HEK293T (cell line): Measurements from ENCODE around the gene STOML1.

ENCODE experiments used
- ARNT ChIP-seq: fragments of 450-650 bp; IDR thresholded peaks from 2 replicates; pipeline ENCODE4 v1.6.1; 2017; ENCODE audit warnings: mild to moderate bottlenecking
- BHLHE40 ChIP-seq: fragments of 450-650 bp; IDR thresholded peaks from 2 replicates; pipeline ENCODE4 v1.6.1; 2016; ENCODE audit warnings: mild to moderate bottlenecking, moderate library complexity, borderline replicate concordance
- ELF4 ChIP-seq: fragments of 450-650 bp; IDR thresholded peaks from 2 replicates; pipeline ENCODE4 v1.6.1; 2017; ENCODE audit warnings: antibody characterized with exemption
- FOXM1 ChIP-seq: fragments of 450-650 bp; IDR thresholded peaks from 2 replicates; pipeline ENCODE4 v1.6.1; 2017; ENCODE audit warnings: mild to moderate bottlenecking, borderline replicate concordance
- SP1 ChIP-seq: fragments of 450-650 bp; IDR thresholded peaks from 2 replicates; pipeline ENCODE4 v1.6.1; 2017
- SUZ12 ChIP-seq: fragments of 450-650 bp; IDR thresholded peaks from 2 replicates; pipeline ENCODE4 v1.6.1; 2016; ENCODE audit warnings: mild to moderate bottlenecking
- TARDBP ChIP-seq: fragments of 450-650 bp; IDR thresholded peaks from 2 replicates; pipeline ENCODE4 v1.6.1; 2016
- ZNF384 ChIP-seq: fragments of 450-650 bp; IDR thresholded peaks from 2 replicates; pipeline ENCODE4 v1.6.1; 2016
- TF ChIP-seq, protein P1 (sequence below): fragments of 450-650 bp; IDR thresholded peaks from 2 replicates; pipeline ENCODE4 v1.6.1; 2016

DNA sequence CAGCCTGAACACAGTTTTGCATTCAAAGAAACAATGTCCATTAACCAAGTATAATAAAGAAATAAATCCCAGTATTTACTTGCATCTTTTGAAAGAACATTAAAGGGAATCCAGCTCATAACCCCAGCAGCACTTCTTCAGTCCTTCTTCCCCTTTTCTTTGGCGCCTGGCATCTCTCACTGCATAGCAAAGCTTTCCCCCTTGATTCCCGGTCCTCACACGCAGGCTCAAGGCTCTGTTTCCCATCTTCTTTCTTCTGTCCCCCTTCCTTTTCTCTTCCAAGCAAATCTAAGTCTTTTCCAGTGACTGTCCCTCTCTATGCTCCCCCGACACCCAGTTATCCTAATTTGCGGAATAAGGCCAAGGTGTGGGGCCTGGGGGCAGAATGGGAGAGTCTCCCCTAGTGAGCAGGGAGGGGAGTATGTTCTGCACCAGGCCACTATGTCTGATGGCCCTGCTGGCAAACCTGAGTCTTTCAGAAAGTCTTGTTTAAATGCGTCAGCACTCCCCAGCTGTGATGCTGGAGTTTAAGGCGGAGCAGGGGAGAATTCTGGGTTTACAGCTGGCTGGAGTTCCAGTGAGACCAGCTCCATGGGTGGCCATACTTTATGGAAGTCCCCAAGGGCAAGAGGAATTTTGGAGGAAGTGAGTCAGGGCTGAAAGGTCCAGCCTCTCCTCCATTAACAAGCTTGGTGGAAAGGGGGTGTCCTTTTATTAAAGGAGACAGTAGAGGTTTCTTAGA lies 48.2 kb upstream of the STOML1 start:
- TF ChIP-seq TARDBP (no peak), SUZ12 (no peak), ZNF384 (no peak), ELF4 (no peak), BHLHE40 (no peak), ARNT (no peak), FOXM1 (no peak), SP1 (no peak)
- TF ChIP-seq, protein P1, sequence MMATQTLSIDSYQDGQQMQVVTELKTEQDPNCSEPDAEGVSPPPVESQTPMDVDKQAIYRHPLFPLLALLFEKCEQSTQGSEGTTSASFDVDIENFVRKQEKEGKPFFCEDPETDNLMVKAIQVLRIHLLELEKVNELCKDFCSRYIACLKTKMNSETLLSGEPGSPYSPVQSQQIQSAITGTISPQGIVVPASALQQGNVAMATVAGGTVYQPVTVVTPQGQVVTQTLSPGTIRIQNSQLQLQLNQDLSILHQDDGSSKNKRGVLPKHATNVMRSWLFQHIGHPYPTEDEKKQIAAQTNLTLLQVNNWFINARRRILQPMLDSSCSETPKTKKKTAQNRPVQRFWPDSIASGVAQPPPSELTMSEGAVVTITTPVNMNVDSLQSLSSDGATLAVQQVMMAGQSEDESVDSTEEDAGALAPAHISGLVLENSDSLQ: no peak
